NCI-H146 treated with DMSO at 0.1 percent for 48 hours (cell line): ENCODE results near the gene SLC6A11.

Experiments used
- DNase-seq: peaks from one replicate; lab custom pipeline; 2025; ENCODE audit not compliant: unreplicated experiment; lab: John Stamatoyannopoulos, UW

Gene SLC6A11

DNA sequence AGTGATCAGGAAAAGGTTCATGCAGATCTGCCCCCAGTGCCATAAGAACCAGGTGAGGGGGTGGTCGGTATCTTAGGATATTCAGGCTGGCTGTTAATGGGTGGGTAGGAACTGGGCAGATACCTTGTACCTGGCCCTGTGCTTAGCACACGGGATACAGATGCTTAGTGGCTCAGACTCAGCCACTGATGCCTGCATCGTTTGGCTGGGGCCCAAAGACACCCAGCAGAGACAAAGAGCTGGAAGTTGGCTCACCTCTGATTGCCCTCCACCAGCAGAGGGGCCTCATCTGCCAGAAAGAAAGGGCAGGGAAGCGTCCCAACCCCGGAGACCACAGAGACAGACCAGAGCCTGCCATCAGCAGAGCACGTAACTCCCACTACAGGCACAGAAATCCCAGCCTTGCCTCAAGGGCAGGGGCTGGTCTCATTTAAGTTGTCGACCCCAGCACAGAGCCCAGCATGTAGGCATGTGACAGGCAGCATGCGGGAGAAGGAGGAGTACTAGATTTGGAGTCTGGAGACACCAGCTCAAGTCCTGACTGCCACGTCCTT is 112.5 kb downstream of the SLC6A11 start:
- DNase-seq: no peak

DNA sequence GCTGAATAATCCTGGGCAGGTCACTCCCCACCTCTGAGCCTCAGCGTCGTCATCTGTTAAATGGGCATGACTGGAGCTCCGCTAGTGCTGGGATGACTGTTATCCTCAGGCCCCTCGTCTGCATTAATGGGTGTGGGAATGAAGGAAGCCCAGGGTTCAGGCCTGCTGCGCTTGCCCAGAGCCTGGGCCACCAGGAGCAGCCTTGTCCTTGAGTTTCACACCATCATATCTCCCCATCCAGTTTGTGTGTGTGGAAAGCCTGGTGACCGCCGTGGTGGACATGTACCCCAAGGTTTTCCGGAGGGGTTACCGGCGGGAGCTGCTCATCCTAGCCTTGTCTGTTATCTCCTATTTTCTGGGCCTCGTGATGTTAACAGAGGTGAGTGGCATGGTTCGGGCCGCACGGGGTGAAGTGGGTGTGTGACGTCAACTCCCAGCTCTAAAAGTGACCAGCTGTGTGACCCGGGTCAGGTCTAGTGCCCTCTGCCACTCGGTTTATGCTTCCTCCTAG is 113.0 kb downstream of the SLC6A11 start:
- DNase-seq: no peak

DNA sequence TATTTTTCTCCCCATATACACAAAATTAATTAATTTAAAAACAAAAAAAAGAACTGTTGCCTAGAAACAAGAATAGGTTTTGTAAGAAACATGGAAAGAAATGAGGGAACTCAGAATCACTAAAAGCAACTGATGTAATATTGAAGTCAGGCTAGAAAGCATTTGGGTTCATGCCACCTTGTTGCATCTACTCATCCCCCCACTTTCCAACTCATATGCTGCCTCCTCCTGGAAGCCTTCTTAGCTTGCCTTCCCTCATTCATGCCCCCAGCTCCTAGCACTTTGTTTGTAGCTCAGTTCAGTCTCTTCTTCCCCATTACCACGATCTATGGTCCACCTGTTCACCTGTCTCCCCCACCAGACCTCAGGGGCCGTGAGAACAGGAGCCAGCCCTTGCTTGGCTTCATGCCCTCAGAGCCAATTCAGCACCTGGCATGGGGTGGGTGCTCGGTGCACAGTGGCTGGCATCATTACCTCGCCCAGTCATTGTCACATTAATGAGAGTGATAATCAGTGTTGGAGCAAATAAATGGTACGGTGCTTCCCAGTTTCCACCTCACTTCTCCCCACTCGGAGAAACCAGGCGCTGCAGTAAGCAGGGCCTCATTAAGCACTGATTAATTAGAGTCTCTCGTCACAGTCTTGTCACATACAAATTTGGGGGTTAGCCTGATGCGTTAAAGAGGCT is 114.1 kb downstream of the SLC6A11 start:
- no peak for DNase-seq

DNA sequence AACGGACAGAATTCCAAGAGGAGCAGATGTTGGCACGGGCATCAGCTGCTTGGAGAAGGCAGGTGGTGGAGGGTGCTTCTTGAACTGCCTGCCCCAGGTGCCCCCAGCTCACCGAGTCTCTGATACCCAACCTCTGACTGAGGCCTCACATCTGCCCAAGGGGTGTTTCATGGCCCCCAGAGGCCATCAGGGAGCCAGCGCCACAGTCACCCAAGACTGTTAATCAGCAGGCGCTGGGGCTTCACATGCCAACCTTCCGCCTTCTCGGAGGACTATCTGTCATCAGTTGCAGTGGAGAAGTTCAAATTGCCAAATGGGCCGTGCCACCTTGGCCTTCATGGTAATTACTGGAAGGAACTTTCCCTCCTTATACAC is 114.6 kb downstream of the SLC6A11 start:
- DNase-seq: no peak

DNA sequence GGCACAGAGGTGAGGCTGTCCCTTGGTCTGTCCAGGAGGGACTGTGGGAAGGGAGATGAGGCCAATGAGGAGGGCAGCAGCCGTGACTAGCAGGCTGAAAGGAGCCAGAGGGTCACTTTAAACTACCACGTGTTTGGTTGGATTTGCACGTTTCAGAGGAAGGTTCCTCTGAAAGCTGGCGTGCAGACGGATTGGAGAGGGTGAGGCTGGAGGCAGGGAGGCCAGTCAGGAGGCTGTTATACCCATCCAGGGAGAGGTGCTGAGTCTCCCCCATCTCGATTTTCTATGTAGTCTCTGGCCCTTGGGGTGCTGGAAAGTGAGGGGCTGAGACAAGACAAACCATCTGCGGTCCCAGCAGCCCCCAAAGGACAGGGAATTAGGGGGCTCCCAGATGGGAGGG is 116.6 kb downstream of the SLC6A11 start:
- no peak for DNase-seq

DNA sequence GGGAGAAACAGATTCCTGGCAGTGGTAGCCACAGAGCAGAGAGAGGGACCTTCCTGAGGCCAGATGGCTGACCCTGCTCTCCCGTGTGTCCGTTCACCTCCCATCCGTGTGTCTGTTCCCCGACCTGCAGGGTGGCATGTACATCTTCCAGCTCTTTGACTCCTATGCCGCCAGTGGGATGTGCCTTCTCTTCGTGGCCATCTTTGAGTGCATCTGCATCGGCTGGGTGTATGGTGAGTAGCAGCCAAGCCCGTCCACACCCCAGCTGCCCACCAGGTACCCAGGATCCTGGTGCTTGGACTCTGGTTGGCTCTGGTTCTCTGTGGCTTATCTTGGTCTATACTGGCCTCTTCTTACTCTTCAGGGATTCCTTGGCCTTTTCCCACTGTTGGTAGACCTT is 117.0 kb downstream of the SLC6A11 start:
- DNase-seq: no peak

DNA sequence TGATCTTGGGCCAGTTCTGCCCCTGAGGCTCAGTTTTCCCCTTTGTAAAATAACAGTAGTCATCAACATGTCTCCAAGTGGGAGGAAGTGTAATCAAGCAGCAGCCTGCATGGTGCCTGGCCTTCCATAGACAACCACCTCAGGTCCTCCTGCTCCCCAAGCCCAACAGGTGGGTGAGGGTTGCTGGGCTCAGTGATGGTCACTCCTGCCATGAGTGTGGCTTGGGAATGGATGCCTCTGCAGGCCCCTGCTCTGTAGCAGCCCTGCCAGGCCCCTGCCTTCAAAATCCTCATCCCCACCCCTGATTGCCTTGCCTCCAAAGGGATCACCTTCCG is 117.4 kb downstream of the SLC6A11 start:
- no peak for DNase-seq

DNA sequence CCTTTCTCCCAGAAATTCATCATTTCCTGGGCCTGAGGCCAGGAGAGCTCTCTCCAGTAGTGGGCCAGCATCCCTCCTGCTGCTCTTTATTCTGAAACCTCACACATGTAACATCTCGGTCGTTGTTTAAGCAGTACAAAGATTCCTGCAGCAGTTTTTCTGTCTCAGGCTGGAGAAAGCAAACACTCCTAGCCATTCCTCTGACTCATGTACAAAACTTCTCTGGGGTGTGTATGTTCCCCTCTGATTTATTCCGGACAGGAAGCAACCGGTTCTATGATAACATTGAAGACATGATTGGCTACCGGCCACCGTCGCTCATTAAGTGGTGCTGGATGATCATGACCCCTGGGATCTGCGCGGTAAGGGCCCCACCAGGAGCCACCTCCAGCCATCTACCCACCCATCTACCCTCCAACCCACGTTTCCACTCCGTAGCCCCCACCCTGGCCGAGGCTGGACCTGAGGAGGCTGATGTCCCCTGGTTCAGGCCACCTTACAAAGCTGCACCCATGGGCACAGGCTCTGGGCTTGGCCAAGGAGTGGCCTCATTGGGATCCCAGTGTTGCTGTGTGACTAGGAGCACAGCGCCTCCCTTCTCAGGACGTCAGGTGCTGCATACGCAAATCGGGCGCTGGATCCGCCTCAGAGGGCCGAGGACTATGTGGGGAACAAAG is 117.9 kb downstream of the SLC6A11 start:
- DNase-seq: no peak

DNA sequence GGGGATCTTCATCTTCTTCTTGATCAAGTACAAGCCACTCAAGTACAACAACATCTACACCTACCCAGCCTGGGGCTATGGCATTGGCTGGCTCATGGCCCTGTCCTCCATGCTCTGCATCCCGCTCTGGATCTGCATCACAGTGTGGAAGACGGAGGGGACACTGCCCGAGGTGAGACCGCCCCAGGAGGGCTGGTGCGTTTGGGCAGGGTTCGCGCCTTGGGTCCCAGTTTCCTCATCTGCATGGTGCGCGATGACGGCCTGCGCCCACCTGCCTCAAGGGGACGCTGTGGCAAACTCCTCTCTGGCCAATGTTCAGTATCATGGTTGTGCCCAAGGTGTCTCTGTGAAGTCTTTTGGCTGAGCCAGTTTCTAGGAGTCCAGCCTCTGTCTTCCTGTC is 119.0 kb downstream of the SLC6A11 start:
- DNase-seq: no peak

DNA sequence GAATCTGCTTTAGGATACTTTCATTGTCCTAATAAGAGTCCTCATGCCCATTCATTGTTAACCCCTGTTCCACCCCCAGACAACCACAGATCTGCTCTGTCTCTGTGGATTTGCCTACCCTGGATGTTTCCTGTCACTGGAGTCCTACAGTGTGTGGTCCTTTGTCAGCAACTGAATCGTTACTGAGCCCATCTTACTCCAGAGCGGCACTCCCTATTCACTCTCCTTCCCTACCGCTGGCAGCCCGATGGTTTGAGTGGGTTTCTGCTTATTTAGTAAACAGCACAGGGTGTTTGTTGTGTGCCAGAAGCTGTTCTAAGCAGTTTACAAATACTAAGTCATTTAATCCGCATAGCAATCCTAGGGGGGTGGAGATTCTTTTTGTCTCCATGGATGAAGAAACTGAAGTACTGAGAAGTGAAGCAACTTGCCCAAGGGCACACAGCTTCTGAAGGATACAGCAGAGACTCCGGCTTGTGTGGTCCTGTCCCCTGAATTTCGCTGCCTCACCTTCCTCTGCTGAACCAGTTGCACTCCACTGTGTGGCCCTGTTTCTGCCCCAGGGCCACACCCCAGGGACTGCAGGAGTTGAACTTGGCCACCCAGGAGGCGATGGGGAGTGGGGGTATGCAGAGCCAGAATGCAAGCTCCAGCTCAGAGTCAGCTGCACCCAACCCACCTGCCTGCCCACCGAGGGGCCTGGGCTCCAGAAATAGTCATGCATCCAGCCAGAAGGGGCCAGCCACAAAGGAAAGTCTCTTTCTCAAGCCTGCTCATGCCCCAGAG is 120.0 kb downstream of the SLC6A11 start:
- no peak for DNase-seq

DNA sequence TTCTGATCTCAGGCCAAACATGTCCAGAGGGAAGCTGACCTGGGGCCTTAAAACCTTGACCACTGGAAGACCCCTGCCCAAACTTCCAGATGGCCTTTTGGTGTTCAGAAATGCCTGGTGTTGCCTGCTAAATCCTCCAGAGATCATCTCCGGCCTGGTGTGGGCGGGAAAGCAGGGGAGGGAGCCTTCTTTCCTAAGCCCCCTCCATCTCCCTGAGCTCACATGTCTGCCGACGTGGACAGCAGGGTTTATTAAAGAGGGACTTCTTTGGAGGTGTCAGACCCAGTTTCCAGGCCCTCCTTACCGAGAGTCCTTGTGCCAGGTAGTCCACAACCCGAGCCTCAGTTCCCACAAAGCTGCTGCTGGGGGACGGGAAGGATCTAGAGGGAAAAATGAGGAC is 120.7 kb downstream of the SLC6A11 start:
- no peak for DNase-seq

DNA sequence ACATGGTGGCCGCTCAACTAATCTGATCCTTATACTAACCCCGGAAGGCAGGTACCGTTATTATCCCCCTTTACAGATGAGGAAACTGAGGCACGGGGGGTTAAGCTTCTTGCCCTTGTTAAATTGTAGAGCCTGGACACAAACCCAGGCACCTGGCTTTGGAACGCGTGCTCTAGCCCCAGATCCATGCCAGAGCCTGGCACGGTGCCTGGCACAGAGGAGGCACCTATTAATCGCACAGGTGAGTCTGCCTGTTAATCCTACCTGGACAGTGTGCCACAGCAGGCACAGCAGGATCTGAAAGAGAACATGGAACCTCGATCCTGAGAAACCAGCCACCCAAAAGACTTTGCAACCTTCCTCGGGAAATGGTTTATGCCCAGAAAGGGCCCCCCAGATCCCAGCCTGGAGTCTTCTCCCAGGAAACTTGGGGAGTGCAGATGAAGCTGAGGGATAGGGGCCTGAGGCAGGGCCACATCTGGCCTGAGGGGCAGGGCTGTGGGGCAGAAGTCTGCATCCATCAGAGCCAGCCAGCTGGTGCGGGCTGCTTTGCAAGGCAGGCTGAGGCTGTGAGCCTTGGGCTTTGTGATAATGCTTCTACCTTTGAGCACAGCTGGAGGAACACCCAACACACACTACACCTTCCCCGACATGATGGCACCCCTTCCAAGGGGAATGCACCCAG is 121.3 kb downstream of the SLC6A11 start:
- no peak for DNase-seq

DNA sequence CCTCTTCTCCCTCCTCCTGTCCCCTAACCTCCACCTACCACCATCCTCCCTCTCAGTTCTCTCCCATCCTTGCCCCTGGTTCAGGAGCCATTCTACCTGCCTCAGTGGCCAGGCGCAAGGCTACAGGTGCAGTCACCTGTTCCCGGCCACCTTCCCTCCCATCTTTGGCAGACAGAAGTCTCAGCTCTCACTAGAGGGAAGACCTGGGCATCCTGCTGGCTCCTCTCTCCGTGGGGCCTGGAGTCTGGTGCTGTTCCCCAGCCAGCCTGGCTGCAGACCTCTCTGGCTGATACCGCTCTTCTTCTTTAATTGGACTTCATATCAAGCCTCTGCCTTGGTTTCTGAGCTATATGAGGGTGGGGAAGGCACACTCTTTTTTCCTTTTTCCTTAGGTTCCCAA is 123.5 kb downstream of the SLC6A11 start:
- DNase-seq: no peak

DNA sequence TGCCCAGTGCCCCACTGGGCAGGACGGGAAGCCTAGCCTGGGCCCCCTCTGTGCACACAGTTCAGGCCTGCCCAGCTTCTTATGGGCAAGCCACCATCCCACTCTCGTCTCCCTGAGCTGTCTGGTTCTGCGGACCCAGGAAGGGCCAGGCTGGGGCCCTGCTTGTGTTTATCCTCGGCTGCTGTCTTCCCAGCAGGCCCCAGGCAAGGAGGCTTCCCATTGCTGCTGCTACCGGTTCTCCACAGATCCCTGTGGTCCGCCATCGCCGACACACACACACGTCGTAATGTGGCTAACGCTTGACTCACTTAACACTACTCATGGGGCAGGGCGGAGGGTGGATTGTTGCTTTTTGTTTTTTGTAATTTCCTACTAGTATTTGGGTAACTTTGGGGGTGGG is 124.1 kb downstream of the SLC6A11 start:
- no peak for DNase-seq

DNA sequence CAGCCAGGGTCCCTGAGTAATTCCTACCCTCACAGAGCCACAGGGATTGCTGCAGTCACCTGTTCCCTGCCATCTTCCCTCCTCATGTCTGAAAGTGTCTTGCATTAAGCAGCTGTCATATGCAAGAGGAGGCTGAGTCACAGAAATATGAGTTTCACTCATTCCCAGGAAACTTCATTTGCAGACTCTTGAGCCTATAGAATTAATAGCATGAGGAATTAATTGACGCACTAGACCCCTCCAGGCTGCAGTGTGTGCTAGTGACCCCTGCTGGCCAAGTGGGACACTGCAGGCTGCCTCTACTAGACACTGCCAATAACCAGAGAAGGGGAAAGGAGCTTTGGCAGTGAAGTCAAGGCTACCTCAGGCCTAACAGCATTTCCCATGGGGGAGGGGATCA is 125.9 kb downstream of the SLC6A11 start:
- DNase-seq: no peak

DNA sequence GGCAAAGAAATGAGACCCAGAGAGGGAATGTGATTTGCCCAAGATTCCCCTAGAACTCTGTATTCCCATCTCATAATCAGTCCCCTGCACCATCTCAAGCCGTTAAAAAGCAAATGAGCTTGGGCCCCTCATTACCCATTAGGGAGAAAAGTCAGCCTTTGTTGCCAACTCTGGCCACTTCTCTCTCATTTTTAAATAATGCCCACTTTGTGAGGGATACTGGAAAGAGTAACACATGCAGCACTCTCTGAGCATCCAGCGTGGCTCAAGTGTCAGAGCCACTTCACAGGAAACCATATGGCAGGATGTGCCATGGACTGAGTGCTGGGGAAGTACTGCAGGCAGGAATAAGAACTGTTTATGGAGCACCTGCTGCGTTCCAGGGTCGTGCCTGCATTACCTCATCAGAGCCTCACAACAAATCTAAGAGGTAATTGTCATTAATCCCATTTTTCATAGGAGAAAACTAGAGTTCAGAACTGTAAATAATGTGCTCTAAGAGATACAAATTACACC is 126.7 kb downstream of the SLC6A11 start:
- no peak for DNase-seq

DNA sequence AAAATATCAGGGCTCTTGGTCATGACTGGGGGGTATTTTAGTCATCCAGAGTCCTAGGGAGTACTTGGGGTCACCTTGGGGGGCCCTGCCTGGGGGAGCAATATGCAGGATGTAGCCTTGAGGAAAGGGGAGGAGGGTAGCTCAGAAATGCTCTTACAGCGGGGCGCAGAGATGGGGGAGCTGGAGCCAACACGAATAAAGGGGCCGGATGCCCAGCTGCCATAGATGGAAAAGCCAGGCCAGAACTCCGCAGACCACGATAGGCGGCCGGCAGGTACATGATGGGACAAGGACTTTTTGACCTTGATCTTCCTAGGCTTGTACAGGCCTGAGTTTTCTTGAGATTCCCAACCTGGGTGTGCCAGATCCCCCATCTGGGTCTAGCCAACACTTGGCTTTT is 128.8 kb downstream of the SLC6A11 start:
- DNase-seq: no peak

DNA sequence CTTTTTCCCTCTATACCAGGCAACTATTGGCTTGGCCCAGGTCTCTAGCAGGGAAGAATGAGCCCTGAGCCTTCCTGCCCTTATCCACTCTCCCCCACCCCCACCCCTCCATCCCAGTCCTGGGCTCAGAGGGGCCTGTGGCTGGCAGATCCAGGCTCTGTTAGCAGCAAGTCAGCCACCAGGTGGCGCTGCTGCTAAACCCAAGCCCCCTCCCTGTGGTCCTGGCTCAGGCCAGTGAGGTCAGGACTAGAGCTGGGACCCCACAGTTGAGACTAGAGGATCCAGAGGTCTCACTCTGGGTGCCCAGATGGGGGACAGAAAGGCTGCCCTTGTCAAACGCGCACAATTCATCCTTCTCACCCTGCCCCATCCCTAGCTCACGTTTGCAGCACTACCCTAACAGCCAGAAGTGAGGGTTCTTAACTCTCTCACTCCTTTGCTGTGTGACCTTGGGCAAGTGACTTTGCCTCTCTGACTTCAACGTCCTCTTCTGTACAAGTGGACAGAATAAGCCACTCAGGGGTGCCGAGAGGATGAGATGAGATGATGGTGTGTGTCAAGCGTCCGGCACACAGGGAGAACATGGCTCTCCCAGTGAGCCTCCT is 129.8 kb downstream of the SLC6A11 start:
- no peak for DNase-seq

DNA sequence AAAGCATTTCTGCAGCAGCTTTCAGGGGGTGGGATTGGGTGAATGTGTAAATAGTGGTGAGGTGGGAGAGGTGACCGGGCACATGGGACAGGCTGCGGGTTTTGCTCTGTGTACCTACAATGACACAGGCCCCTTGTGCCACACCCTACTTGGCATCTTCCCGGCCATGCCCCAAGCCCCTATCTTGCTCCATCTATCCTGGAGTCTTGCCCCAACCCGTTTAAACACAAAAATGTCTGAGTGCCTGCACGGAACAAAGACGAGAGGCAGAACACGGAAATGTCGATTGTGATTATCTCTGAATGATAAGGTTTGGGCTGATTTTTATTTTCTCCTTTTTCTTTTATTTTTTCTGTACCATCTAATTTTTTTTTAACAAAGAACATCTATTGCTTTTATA is 130.5 kb downstream of the SLC6A11 start:
- no peak for DNase-seq

DNA sequence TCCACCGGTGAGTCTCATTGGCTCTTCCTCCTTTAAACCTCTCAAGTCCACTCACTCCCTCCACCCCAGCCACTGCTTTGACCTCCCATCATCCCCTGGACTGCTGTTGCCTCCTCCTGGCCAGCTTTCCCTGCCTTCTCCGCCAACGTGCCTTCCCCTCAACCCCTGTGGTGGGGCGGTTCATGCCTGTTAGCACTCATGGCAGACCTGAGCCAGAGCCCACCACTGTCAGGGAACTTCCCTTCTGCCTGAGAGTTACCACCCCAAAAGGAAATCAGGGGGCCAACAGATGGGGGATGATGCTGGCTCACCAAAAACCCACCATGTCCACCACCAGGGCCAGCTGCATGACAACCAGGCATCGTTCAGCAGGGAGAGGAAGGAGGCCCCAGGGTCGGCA is 132.3 kb downstream of the SLC6A11 start:
- no peak for DNase-seq

DNA sequence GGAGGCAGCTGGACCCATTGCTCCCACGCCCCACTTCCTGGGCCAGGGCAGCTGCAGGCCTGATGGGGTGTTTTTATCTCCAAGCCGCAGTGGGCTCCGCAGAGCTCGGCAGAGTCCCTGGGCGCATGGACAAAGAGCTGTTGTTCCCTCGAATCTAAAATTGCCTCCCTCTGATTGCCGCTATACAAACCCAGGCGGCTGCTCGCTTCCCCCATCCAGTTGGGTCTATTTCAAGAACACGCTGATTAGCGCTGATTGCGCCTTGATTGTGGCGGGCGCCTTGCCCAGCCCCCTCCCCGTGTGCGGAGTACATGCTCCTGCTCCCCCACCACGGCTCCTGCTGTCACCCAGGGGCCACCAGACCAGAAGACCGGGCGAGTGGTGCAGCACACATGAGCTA is 133.2 kb downstream of the SLC6A11 start:
- DNase-seq: no peak
